K562 (cell line): ENCODE data around the gene DEDD. TPM values are rescaled to one million over a fixed set of nuclear protein-coding genes. Genes with fewer than 3 reads are reported as not detected.

Source experiments
- ASH1L ChIP-seq: fragments of 450-650 bp; IDR thresholded peaks from 2 replicates; pipeline ENCODE4 v1.6.1; 2018; ENCODE audit warnings: borderline replicate concordance, mild to moderate bottlenecking, low read depth; ENCODE audit not compliant: partially characterized antibody
- ATF3 ChIP-seq, 2 experiments: fragments of 450-650 bp in 1 of 2; sonication (generic) in 1 of 2; formaldehyde crosslinking in 1 of 2; IDR thresholded peaks in 1 of 2; conservative IDR thresholded peaks in 1 of 2; 2 replicates each; pipeline versions ENCODE4 v1.6.1 to v1.8.1; 2016 to 2023; ENCODE audit warnings: mild to moderate bottlenecking in 2 of 2, moderate library complexity in 2 of 2, inconsistent platforms in 1 of 2, missing genetic modification reagents in 1 of 2
- DEAF1 ChIP-seq: fragments of 450-650 bp; formaldehyde crosslinking; IDR thresholded peaks from 2 replicates; pipeline ENCODE4 v1.4.0; 2020; ENCODE audit warnings: mild to moderate bottlenecking, moderate library complexity
- DPF2 ChIP-seq: fragments of 450-650 bp; IDR thresholded peaks from 2 replicates; pipeline ENCODE4 v1.6.1; 2016
- ETV1 ChIP-seq: fragments of 450-650 bp; conservative IDR thresholded peaks from 2 replicates; pipeline ENCODE4 v1.6.1; 2016; ENCODE audit warnings: missing genetic modification characterization, control low read depth, low read depth, missing compliant biosample characterization
- GTF2F1 ChIP-seq: IDR thresholded peaks from 2 replicates; pipeline ENCODE4 v1.6.1; 2011; ENCODE audit warnings: low read depth, low read length, improper control_type of control experiment
- NONO ChIP-seq, 2 experiments: fragments of 200-400 bp in 1 of 2; fragments of 450-650 bp in 1 of 2; formaldehyde crosslinking in 1 of 2; IDR thresholded peaks; 2 replicates each; pipeline ENCODE4 v1.6.1; 2017; ENCODE audit warnings: low read depth in 2 of 2, mild to moderate bottlenecking in 2 of 2, moderate library complexity in 2 of 2, low read length in 1 of 2
- PHF8 ChIP-seq: fragments of 200-600 bp; sonication (generic); IDR thresholded peaks from 2 replicates; pipeline ENCODE4 v1.6.1; 2012; ENCODE audit warnings: mixed run types, mild to moderate bottlenecking, inconsistent platforms, low read length, moderate library complexity, borderline replicate concordance
- RAD21 ChIP-seq, 2 experiments: fragments of 250-450 bp in 1 of 2; fragments of 450-650 bp in 1 of 2; sonication (Bioruptor Pico) in 1 of 2; formaldehyde crosslinking in 1 of 2; IDR thresholded peaks in 1 of 2; conservative IDR thresholded peaks in 1 of 2; 2 replicates each; pipeline versions ENCODE4 v1.4.0 to v1.8.0; 2020 to 2022; ENCODE audit warnings: mild to moderate bottlenecking in 2 of 2, moderate library complexity in 1 of 2
- RFX5 ChIP-seq: IDR thresholded peaks from 2 replicates; pipeline ENCODE4 v1.6.1; 2011; ENCODE audit warnings: low read depth, mild to moderate bottlenecking, improper control_type of control experiment, low read length
- RFX7 ChIP-seq: fragments of 250-450 bp; sonication (Bioruptor Pico); IDR thresholded peaks from 2 replicates; pipeline ENCODE4 v1.5.1; 2021; ENCODE audit warnings: mild to moderate bottlenecking
- RUNX1 ChIP-seq: sonication (generic); IDR thresholded peaks from 2 replicates; pipeline ENCODE4 v1.6.1; 2016; ENCODE audit warnings: antibody characterized with exemption, low read depth
- STAT5A ChIP-seq: IDR thresholded peaks from 2 replicates; pipeline ENCODE4 v1.6.1; 2012; ENCODE audit warnings: low read length, inconsistent platforms, borderline replicate concordance
- TAL1 ChIP-seq: fragments of 450-650 bp; IDR thresholded peaks from 2 replicates; pipeline ENCODE4 v1.6.1; 2016; ENCODE audit warnings: mild to moderate bottlenecking
- ZBTB9 ChIP-seq: fragments of 450-650 bp; formaldehyde crosslinking; IDR thresholded peaks from 2 replicates; pipeline ENCODE4 v1.4.0; 2020; ENCODE audit warnings: mild to moderate bottlenecking, moderate library complexity
- ZNF184 ChIP-seq: sonication (generic); formaldehyde crosslinking; IDR thresholded peaks from 2 replicates; pipeline ENCODE4 v1.5.0; 2020; ENCODE audit warnings: missing genetic modification reagents
- ZNF707 ChIP-seq: fragments of 250-450 bp; sonication (Bioruptor Pico); conservative IDR thresholded peaks from 2 replicates; pipeline ENCODE4 v1.8.0; 2022; ENCODE audit warnings: inconsistent platforms, mild to moderate bottlenecking, moderate library complexity
- ZNF766 ChIP-seq: fragments of 200-800 bp; sonication (Bioruptor generic); conservative IDR thresholded peaks from 2 replicates; pipeline ENCODE4 v1.6.1; 2016; ENCODE audit warnings: missing genetic modification characterization, missing compliant biosample characterization
- polyA plus RNA-seq, 8 experiments: library from polyadenylated mRNA; depleted of rRNA in 4 of 8; stranded (reverse) in 5 of 8; unstranded in 3 of 8; fragments of >200 nt; fragmentation: Nextera tagmentation in 2 of 8; fragmentation: Illumina TruSeq in 1 of 8; extraction: Ambion mirVana in 2 of 8; extraction: Trizol in 1 of 8; gene quantifications; 2 replicates each; pipeline versions ENCODE4 v1.2.1 to v1.2.3, GENCODE V29; 2011 to 2014; ENCODE audit warnings: inconsistent platforms in 1 of 8, missing spikeins in 1 of 8
- total RNA-seq, 7 experiments: library from RNA; depleted of rRNA in 6 of 7; stranded (reverse); fragments of >200 nt in 6 of 7; fragmentation: Illumina TruSeq in 2 of 7; extraction: Trizol in 2 of 7; gene quantifications; 2 replicates each; pipeline versions ENCODE4 v1.2.1 to v1.2.3, GENCODE V29; 2011 to 2021; ENCODE audit warnings: low replicate concordance in 1 of 7
- TF ChIP-seq, protein P1 (sequence below): sonication (generic); formaldehyde crosslinking; IDR thresholded peaks from 2 replicates; pipeline ENCODE4 v1.8.1; 2023; ENCODE audit warnings: mild to moderate bottlenecking, missing genetic modification reagents
- TF ChIP-seq, protein P2 (sequence below), 2 experiments: fragments of 450-650 bp; conservative IDR thresholded peaks; 2 replicates each; pipeline ENCODE4 v1.6.1; 2017; ENCODE audit warnings: mild to moderate bottlenecking in 2 of 2, moderate library complexity in 2 of 2

DEDD gene
- total and polyA plus RNA-seq, 9 of the 15 experiments (the other 6 are each of a cell fraction or from before 2014, with no cell fraction given), result 11.6 to 41.0 (median 16.8) TPM

- TF ChIP-seq, protein P1, sequence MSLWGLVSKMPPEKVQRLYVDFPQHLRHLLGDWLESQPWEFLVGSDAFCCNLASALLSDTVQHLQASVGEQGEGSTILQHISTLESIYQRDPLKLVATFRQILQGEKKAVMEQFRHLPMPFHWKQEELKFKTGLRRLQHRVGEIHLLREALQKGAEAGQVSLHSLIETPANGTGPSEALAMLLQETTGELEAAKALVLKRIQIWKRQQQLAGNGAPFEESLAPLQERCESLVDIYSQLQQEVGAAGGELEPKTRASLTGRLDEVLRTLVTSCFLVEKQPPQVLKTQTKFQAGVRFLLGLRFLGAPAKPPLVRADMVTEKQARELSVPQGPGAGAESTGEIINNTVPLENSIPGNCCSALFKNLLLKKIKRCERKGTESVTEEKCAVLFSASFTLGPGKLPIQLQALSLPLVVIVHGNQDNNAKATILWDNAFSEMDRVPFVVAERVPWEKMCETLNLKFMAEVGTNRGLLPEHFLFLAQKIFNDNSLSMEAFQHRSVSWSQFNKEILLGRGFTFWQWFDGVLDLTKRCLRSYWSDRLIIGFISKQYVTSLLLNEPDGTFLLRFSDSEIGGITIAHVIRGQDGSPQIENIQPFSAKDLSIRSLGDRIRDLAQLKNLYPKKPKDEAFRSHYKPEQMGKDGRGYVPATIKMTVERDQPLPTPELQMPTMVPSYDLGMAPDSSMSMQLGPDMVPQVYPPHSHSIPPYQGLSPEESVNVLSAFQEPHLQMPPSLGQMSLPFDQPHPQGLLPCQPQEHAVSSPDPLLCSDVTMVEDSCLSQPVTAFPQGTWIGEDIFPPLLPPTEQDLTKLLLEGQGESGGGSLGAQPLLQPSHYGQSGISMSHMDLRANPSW (CRISPR knock-in tag), result no peak
- TF ChIP-seq ZNF184, result no peak
- no peak for TF ChIP-seq ATF3 (IDR thresholded peaks at IDR 0.05)
- TF ChIP-seq ATF3 (CRISPR knock-in tag; conservative IDR thresholded peaks at IDR 0.05), result no peak
- TF ChIP-seq, protein P2, sequence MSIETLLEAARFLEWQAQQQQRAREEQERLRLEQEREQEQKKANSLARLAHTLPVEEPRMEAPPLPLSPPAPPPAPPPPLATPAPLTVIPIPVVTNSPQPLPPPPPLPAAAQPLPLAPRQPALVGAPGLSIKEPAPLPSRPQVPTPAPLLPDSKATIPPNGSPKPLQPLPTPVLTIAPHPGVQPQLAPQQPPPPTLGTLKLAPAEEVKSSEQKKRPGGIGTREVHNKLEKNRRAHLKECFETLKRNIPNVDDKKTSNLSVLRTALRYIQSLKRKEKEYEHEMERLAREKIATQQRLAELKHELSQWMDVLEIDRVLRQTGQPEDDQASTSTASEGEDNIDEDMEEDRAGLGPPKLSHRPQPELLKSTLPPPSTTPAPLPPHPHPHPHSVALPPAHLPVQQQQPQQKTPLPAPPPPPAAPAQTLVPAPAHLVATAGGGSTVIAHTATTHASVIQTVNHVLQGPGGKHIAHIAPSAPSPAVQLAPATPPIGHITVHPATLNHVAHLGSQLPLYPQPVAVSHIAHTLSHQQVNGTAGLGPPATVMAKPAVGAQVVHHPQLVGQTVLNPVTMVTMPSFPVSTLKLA (conservative IDR thresholded peaks at IDR 0.05), result peak in 1 of 2 experiments; percentile 48; a peak in 1 of 4 replicates
- no peak for TF ChIP-seq ZNF707
- no peak for TF ChIP-seq RFX7 (CRISPR knock-in tag)
- TF ChIP-seq ZBTB9, result no peak
- TF ChIP-seq RUNX1, result no peak
- TF ChIP-seq ETV1 (tag), result no peak; the same call in 1 of the 2 replicates
- TF ChIP-seq STAT5A, result no peak
- no peak for TF ChIP-seq DEAF1
- no peak for TF ChIP-seq GTF2F1
- TF ChIP-seq ZNF766 (CRISPR knock-in tag), result no peak
- TF ChIP-seq RAD21 (CRISPR knock-in tag; conservative IDR thresholded peaks at IDR 0.05 in 1 of 2, IDR thresholded peaks at IDR 0.05 in 1 of 2), result no peak
- no peak for TF ChIP-seq PHF8
- no peak for TF ChIP-seq NONO (IDR thresholded peaks at IDR 0.05; ENCODE audit: low read depth in 2 of 2, low read length in 1 of 2)
- TF ChIP-seq TAL1, result peak; percentile 51
- no peak for TF ChIP-seq ASH1L
- TF ChIP-seq RFX5, result no peak
- TF ChIP-seq DPF2, result peak; percentile 61; the same call in 1 of the 2 replicates
Measured at GRCh38 chr1:161162052-161162451, 29.6 kb upstream of the DEDD start (continued).
